ENCODE data around the gene EME1.

Gene EME1

GRCh38 chr17:50428831-50429424 lies 55.9 kb downstream of the EME1 start:
- ATAC-seq, result no peak
- no peak for TF ChIP-seq CREB5 (CRISPR knock-in tag; IDR thresholded peaks at IDR 0.05; ENCODE audit: low read depth)
- no peak for TF ChIP-seq PPARA (CRISPR knock-in tag; IDR thresholded peaks at IDR 0.05; ENCODE audit: borderline replicate concordance)
- no peak for TF ChIP-seq ISL1 (CRISPR knock-in tag; IDR thresholded peaks at IDR 0.05)
- TF ChIP-seq SNAI2 (CRISPR knock-in tag; IDR thresholded peaks at IDR 0.05), result no peak
- no peak for TF ChIP-seq ARNTL (CRISPR knock-in tag; IDR thresholded peaks at IDR 0.05; ENCODE audit: borderline replicate concordance, low read depth)
- no peak for TF ChIP-seq TSHZ2 (CRISPR knock-in tag; IDR thresholded peaks at IDR 0.05)
- TF ChIP-seq ZNF70 (CRISPR knock-in tag; IDR thresholded peaks at IDR 0.05), result no peak
- TF ChIP-seq ZFP30 (CRISPR knock-in tag; IDR thresholded peaks at IDR 0.05), result no peak

GRCh38 chr17:50429793-50430192 lies 56.8 kb downstream of the EME1 start:
- no peak for ATAC-seq
- no peak for TF ChIP-seq BACH2 (CRISPR knock-in tag; IDR thresholded peaks at IDR 0.05; ENCODE audit: borderline replicate concordance)
